Upper lobe of left lung (tissue), 4 donors: ENCODE measurements around the gene SULT2A1.

Experiments
- CTCF ChIP-seq, 6 experiments: fragments of 450-650 bp in 4 of 6; fragments of 200-600 bp in 2 of 6; sonication (generic) in 2 of 6; IDR thresholded peaks; one replicate each; pipeline ENCODE4 v1.5.1; 2016 to 2019; ENCODE audit warnings: antibody characterized with exemption in 6 of 6
- POLR2AphosphoS5 ChIP-seq, 2 donors: sonication (generic); formaldehyde crosslinking; IDR thresholded peaks; one replicate each; pipeline ENCODE4 v1.5.1; 2017; ENCODE audit warnings: antibody characterized with exemption in 2 of 2

- TF ChIP-seq CTCF (IDR thresholded peaks at IDR 0.05) (no peak), POLR2AphosphoS5 (IDR thresholded peaks at IDR 0.05) (no peak)
These were observed 50.1 kb downstream of the SULT2A1 start for GRCh38 chr19:47836038-47836437.
